ENCODE results near the gene UBE2G1. TPM values are rescaled to one million over a fixed set of nuclear protein-coding genes. Genes with fewer than 3 reads are reported as not detected.
A peak's percentile ranks its signal among the peaks of the same experiment; 100 is the strongest.
"Not testable (repeated sequence)": the region's sequence is repeated elsewhere in the genome, so short reads cannot be mapped to it uniquely, and the experiment has no call there.

Gene UBE2G1
- total and polyA plus RNA-seq, 7 donors, result 54.6 to 239 (median 152) TPM

GRCh38 chr17:4368341-4368740, 1.9 kb upstream of the UBE2G1 start:
- ATAC-seq (no peak), DNase-seq (no peak)
- no peaks in the 10 kb centered on the region for H3K36me3 ChIP-seq (ENCODE audit: insufficient read depth in 1 of 2, low read depth in 1 of 2)
- no peak for TF ChIP-seq CTCF (IDR thresholded peaks at IDR 0.05)
- H3K4me1 ChIP-seq, result peaks cover 6% of the 10 kb centered on the region
- no peaks in the 10 kb centered on the region for H3K27me3 ChIP-seq (ENCODE audit: insufficient read depth in 3 of 3, low read length in 2 of 3)
- intact Hi-C loops (cut with DNase I), result loop anchor here (5.0 kb wide), 3 partner anchors 151 to 226 kb away; partner anchors contain the start of genes CYB5D2 (in 1 of the 2) and ZZEF1 (in 1 of the 2)
- no peaks in the 10 kb centered on the region for H3K9me3 ChIP-seq
- no peak overlapping the region for H3K27ac ChIP-seq
- no peak overlapping the region for H3K4me3 ChIP-seq
- 87 to 92% (median 90%) methylated on average over 5 of the region's 5 CpGs for WGBS, 3 donors

- H3K27me3 ChIP-seq (ENCODE audit: insufficient read depth in 3 of 3, low read length in 2 of 3); H3K9me3 ChIP-seq; H3K36me3 ChIP-seq (ENCODE audit: insufficient read depth in 1 of 2, low read depth in 1 of 2); ATAC-seq; DNase-seq: not testable (repeated sequence)
- intact Hi-C loops (cut with DNase I), result loop anchor here (5.0 kb wide), 3 partner anchors 150 to 225 kb away; partner anchors contain the start of genes CYB5D2 (in 1 of the 2) and ZZEF1 (in 1 of the 2)
- Histone ChIP-seq H3K4me1 (peaks cover 17% of the 10 kb centered on the region), H3K4me3 (peak overlapping the region; percentile 100), H3K27ac (peak overlapping the region; percentile 99)
- WGBS, 3 donors, result 94 to 97% (median 95%) methylated on average over 10 of the region's 10 CpGs
Measured at GRCh38 chr17:4367177-4367576, 702 bp upstream of the UBE2G1 start.

- no peak for TF ChIP-seq CTCF (IDR thresholded peaks at IDR 0.05)
- peak; percentile 43 to 74 for DNase-seq
- Histone ChIP-seq H3K27ac (peak overlapping the region; percentile 99), H3K27me3 (ENCODE audit: insufficient read depth in 3 of 3, low read length in 2 of 3) (no peaks in the 10 kb centered on the region), H3K36me3 (ENCODE audit: insufficient read depth in 1 of 2, low read depth in 1 of 2) (peaks cover 0 to 13% of the 10 kb centered on the region in 2 donors), H3K9me3 (no peaks in the 10 kb centered on the region), H3K4me3 (peak overlapping the region; percentile 100), H3K4me1 (peaks cover 19% of the 10 kb centered on the region)
- WGBS, 3 donors, result 0 to 1% (median 1%) methylated on average over 48 to 82 of the region's 82 CpGs
- ATAC-seq, result peak; percentile 13 to 34 (median 26)
- intact Hi-C loops (cut with DNase I), result loop anchor here (5.0 kb wide), 3 partner anchors 148 to 223 kb away; partner anchors contain the start of genes CYB5D2 (in 1 of the 2) and ZZEF1 (in 1 of the 2)
Measured at GRCh38 chr17:4365628-4366326, 698 bp downstream of the UBE2G1 start.

- WGBS, 3 donors, result 0% methylated on average over 27 to 38 of the region's 38 CpGs
- intact Hi-C loops (cut with DNase I), result loop anchor here (5.0 kb wide), 3 partner anchors 148 to 223 kb away; partner anchors contain the start of genes CYB5D2 (in 1 of the 2) and ZZEF1 (in 1 of the 2)
- TF ChIP-seq CTCF (IDR thresholded peaks at IDR 0.05), result no peak
Measured at GRCh38 chr17:4365103-4365627, 1.3 kb downstream of the UBE2G1 start.

GRCh38 chr17:4364622-4365041, 1.8 kb downstream of the UBE2G1 start:
- H3K4me3 ChIP-seq, result peak overlapping the region; percentile 100
- H3K4me1 ChIP-seq, result peaks cover 31% of the 10 kb centered on the region
- TF ChIP-seq CTCF (IDR thresholded peaks at IDR 0.05), result no peak
- ATAC-seq (peak; percentile 27 to 60 (median 40)), DNase-seq (peak; percentile 25 to 77)
- WGBS, 3 donors, result 24 to 39% (median 26%) methylated on average over 18 of the region's 18 CpGs
- intact Hi-C loops (cut with DNase I), result loop anchor here (5.0 kb wide), 5 partner anchors 37 to 222 kb away; partner anchors contain the start of genes CYB5D2 (in 1 of the 2) and ZZEF1 (in 1 of the 2)
- peaks cover 0 to 14% of the 10 kb centered on the region in 2 donors for H3K36me3 ChIP-seq (ENCODE audit: insufficient read depth in 1 of 2, low read depth in 1 of 2)
- H3K9me3 ChIP-seq, result no peaks in the 10 kb centered on the region
- no peaks in the 10 kb centered on the region for H3K27me3 ChIP-seq (ENCODE audit: insufficient read depth in 3 of 3, low read length in 2 of 3)
- H3K27ac ChIP-seq, result peak overlapping the region; percentile 99

More at GRCh38 chr17:4365103-4365627, 1.3 kb downstream of the UBE2G1 start:
- peaks cover 25% of the 10 kb centered on the region for H3K4me1 ChIP-seq
- peak overlapping the region; percentile 100 for H3K4me3 ChIP-seq
- peak; percentile 76 to 82 (median 79) for ATAC-seq
- peak; percentile 93 to 97 for DNase-seq
- no peaks in the 10 kb centered on the region for H3K9me3 ChIP-seq
- peak overlapping the region; percentile 99 for H3K27ac ChIP-seq
- peaks cover 0 to 14% of the 10 kb centered on the region in 2 donors for H3K36me3 ChIP-seq (ENCODE audit: insufficient read depth in 1 of 2, low read depth in 1 of 2)
- no peaks in the 10 kb centered on the region for H3K27me3 ChIP-seq (ENCODE audit: insufficient read depth in 3 of 3, low read length in 2 of 3)

All from psoas muscle (tissue), 8 donors.